Activated CD8-positive, alpha-beta memory T cell treated with anti-CD3 and anti-CD28 coated beads for 36 hours (primary cell): ENCODE data around the gene DDX23. TPM values are rescaled to one million over a fixed set of nuclear protein-coding genes. Genes with fewer than 3 reads are reported as not detected.

Source experiments
- CTCF ChIA-PET: fragments of 350-600 bp; sonication (Branson Sonifier 250); formaldehyde crosslinking; loops from one replicate; lab custom pipeline; 2021; ENCODE audit warnings: antibody characterized with exemption; lab: Charles Lee
- POLR2A ChIA-PET: fragments of 350-600 bp; sonication (Branson Sonifier 250); formaldehyde crosslinking; loops from one replicate; lab custom pipeline; 2021; ENCODE audit warnings: antibody characterized with exemption; lab: Charles Lee
- total RNA-seq, 2 experiments: library from RNA; stranded (reverse); gene quantifications; one replicate each; pipeline ENCODE4 v1.2.3, GENCODE V29; 2021

The DDX23 gene
- total RNA-seq, 2 experiments from 2014 or later = 131 to 132 TPM

DNA sequence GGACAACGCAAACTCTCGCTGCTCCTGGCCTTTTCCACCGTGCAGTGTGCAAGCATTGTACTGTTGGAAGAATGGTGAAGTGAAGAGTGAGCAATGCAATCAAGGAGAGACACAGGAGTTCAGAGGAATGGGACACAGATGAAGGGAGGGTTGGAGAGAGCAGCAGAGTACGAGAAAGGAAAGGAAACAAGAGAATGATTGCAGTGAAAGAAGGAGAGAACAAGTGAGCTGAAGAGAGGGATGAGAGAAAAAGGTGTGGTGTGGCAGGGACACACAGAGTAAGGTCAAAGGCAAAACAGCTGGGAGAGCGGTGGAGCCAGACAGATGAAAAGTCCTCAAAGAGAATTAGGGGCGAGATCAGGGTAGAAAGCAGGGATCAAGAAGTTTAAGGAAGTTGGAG lies 20.7 kb downstream of the DDX23 start:
- ChIA-PET CTCF (interaction anchor here (0.6 kb wide), 1 partner anchor 96 kb away, joined by 5 read pairs; no protein-coding TSS in a partner anchor), POLR2A (interaction anchor here (0.6 kb wide), 1 partner anchor 94 kb away, joined by 6 read pairs; no protein-coding TSS in a partner anchor)

DNA sequence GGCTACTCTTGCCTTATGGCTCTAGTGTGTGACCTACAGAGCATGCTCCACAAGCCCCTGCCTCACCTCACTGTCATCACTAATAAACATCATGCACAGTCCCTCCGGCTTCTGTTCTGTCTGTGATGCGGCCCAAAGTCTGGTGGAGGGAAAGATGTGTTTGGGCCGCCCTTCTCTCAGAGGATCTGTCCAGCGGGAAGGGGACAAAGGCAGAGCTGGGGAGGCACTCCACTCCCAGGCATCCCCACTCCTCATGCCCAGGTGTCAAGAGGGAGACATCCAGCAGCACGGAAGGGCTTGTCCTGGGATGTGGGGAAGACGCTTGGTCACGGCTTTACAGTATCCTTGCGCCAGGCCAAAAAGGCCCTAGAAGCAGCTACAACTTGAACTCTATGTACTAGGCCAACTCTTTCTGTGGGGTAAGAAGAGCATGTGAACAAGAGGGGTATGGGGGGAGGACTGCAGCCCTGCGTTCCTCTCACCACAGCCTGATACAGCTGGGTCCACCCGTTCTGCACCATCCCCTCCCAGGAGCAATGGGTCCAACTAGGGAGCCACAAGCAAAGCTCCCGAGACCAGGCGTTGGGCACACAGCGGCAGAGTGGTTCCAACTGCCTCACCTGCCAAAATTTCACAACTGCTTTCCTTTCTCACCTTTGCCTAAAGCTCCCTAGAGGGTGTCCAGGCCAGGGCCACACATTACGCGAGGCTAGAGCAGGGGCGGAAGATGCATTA lies 23.0 kb downstream of the DDX23 start:
- CTCF ChIA-PET = interaction anchor here (1.2 kb wide), 1 partner anchor 13 kb away, joined by 3 read pairs; no protein-coding TSS in a partner anchor

DNA sequence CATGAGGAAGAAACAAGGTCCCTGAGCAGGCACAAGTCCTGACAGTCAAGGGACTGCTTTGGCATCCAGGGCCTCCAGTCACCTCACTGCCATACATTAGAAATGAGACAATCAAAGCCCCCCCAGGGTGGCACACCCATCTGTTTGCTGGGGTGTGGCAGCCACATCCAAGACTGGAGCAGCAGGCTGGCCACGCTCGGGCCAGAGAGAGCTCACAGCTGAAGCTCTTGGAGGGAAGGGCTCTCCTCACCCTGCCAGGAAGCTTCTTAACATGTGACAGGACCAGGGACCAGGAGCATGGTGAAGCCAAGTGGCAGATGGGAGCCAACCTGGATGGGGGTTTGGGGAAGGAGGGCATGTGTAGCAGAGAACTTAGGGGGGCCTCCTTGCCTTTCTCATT lies 23.7 kb downstream of the DDX23 start:
- ChIA-PET POLR2A (no interaction called here), CTCF (interaction anchor here (1.2 kb wide), 1 partner anchor 12 kb away, joined by 3 read pairs; no protein-coding TSS in a partner anchor)

More for the DNA sequence above, 23.0 kb downstream of the DDX23 start:
- POLR2A ChIA-PET = no interaction called here

DNA sequence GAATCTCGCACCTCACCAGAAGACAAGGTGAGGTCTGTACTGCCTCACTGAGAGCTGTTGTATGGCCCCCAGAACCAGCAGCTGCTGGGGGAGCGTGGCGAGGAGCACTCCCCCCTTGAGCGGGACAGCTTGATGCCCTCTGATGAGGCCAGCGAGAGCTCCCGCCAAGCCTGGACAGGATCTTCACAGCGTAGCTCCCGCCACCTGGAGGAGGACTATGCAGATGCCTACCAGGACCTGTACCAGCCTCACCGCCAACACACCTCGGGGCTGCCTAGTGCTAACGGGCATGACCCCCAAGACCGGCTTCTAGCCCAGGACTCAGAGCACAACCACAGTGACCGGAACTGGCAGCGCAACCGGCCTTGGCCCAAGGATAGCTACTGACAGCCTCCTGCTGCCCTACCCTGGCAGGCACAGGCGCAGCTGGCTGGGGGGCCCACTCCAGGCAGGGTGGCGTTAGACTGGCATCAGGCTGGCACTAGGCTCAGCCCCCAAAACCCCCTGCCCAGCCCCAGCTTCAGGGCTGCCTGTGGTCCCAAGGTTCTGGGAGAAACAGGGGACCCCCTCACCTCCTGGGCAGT lies 24.4 kb downstream of the DDX23 start:
- ChIA-PET CTCF (interaction anchor here (2.1 kb wide), 1 partner anchor 13 kb away, joined by 13 read pairs; no protein-coding TSS in a partner anchor), POLR2A (interaction anchor here (0.6 kb wide), 1 partner anchor 212 kb away, joined by 3 read pairs; no protein-coding TSS in a partner anchor)

DNA sequence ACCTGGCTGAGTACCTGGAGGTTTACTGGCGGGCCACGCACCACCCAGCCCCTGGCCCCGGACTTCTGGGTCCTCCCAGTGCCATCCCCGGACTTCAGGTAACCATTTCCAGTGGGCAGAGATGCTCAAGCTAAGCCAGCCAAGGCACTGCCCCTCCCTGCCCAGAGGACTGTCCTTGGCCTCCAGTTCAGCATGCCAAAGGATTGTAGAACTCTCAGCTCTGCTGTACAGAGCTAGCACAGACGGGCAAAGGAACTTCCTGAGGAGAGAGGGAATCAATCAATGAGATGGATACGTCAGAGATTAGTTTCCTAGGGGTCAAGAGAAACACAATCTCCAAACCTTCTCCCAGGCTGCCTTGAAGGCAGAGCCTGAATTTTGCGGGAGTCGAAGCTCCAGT lies 24.9 kb downstream of the DDX23 start:
- ChIA-PET POLR2A (interaction anchor here (0.6 kb wide), 1 partner anchor 25 kb away, joined by 4 read pairs; the partner anchor contains the start of gene DDX23), CTCF (interaction anchor here (2.1 kb wide), 1 partner anchor 12 kb away, joined by 13 read pairs; no protein-coding TSS in a partner anchor)

DNA sequence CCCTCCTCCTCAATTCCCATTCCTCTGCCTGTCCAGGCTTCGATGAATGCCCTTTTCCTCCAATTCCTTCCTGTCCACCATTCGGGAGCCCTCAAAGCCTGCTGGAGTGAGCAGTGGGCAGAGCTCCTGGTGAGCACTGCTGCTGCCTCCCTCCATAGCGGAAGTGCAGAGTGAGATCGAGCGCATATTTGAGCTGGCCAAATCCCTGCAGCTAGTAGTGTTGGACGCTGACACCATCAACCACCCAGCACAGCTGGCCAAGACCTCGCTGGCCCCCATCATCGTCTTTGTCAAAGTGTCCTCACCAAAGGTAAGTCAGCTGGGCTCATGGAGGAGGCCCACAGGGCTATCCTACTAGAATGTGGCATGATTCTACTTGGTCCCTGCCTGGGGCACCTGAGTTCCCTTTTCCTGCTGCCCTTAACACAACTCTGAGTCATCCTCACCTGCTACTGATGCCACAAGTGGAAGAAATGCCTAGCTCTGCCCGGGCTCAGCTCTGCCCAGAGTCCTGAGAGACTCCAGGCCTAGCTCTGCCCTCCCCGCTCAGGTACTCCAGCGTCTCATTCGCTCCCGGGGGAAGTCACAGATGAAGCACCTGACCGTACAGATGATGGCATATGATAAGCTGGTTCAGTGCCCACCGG lies 25.6 kb downstream of the DDX23 start:
- CTCF ChIA-PET = interaction anchor here (0.6 to 2.1 kb wide), 2 partner anchors 11 to 66 kb away, joined by 4 to 13 read pairs; no protein-coding TSS in a partner anchor
- POLR2A ChIA-PET = interaction anchor here (0.6 kb wide), 1 partner anchor 26 kb away, joined by 4 read pairs; the partner anchor contains the start of gene DDX23

DNA sequence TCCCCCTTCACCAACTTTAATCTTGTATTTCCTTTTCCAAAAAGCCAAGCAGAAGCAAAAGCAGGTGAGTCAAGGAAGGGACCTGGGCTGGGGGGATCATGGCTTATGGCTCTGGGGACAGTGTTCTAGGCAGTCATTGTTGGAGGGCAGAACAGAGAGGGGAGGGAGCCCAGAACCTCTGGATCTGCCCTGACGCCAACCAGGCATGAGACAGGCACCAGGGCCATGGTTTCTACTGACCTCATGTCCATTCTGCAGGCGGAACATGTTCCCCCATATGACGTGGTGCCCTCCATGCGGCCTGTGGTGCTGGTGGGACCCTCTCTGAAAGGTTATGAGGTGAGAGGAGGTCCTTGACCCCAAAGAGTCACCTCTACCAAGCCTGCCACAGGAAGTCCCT lies 27.1 kb downstream of the DDX23 start:
- POLR2A ChIA-PET = no interaction called here

DNA sequence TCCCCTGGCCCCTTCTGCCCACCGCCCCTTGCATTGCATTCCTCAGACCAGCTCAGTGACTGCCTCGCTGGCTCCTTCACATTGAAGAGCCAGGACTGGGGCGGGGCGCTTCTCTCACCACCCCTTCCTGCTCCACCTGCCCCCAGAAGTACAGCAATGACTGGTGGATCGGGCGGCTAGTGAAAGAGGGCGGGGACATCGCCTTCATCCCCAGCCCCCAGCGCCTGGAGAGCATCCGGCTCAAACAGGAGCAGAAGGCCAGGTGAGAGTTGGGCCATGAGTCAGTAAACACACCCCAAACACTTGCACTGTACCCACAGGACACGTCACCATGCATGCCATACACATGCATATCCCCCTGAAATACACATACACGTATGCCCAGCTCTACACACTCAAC lies 27.9 kb downstream of the DDX23 start:
- CTCF ChIA-PET = interaction anchor here (1.2 to 2.4 kb wide), 2 partner anchors 10 to 71 kb away, joined by 3 to 12 read pairs; no protein-coding TSS in a partner anchor
- POLR2A ChIA-PET = no interaction called here

More for the DNA sequence above, 27.1 kb downstream of the DDX23 start:
- CTCF ChIA-PET = no interaction called here

DNA sequence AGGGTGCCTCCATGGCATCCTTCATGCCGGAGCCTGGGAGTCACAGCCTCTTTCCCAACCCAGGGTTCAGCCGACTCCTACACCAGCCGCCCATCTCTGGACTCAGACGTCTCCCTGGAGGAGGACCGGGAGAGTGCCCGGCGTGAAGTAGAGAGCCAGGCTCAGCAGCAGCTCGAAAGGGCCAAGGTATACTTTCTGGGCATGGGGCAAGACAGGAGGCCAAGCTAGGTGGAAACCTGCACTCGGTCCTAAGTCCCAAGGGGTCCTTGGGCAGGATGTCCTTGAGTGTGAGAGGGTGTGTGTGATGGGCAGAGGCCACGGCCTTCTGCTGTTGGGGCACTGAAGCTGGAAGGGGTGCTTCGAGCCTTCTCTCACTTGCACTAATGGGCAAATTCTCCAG lies 28.7 kb downstream of the DDX23 start:
- ChIA-PET POLR2A (no interaction called here), CTCF (interaction anchor here (1.2 to 2.4 kb wide), 2 partner anchors 9 to 70 kb away, joined by 3 to 12 read pairs; no protein-coding TSS in a partner anchor)

DNA sequence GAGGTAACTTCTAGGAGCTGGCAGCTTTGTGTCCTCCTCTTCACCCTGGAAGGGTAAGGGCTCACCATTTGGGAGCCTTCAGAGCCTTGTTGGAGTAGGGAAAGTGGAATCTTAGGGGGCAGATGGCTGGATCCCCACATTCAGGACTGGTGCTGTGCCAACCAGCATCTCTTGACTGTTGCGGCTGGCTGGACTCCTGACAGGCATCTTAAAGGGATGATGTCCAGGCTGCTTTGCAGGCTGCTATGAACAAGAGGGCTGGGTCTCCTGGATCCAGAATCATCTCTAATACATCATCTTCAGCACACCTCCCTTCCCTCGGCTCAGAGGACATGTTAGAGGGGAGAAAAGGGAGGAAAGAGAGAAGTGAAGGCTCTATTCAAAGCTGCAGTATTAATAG lies 29.3 kb downstream of the DDX23 start:
- ChIA-PET POLR2A (interaction anchor here (0.6 kb wide), 1 partner anchor 127 kb away, joined by 6 read pairs; no protein-coding TSS in a partner anchor), CTCF (interaction anchor here (1.2 to 2.4 kb wide), 2 partner anchors 8 to 70 kb away, joined by 3 to 12 read pairs; no protein-coding TSS in a partner anchor)

DNA sequence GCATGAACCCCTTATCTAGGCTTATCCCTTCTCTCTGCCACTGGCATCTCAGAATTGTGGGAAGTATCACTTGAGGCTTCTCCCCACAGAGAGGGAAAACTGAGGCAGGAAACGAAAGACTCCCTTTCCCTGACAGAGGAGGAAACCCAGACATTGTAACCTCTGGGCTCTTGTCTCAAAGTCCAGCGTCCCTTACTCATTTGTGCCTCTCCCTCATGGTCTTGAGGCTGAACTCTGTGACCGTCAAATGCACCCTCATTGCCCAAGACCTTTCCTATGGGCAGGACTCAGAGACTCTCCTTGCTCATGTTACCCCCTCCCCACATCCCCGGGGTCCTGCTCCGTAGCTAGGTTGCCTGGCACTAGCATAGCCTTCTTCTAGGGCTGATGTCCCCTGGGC lies 29.8 kb downstream of the DDX23 start:
- ChIA-PET POLR2A (no interaction called here), CTCF (interaction anchor here (2.4 kb wide), 1 partner anchor 8 kb away, joined by 12 read pairs; no protein-coding TSS in a partner anchor)

DNA sequence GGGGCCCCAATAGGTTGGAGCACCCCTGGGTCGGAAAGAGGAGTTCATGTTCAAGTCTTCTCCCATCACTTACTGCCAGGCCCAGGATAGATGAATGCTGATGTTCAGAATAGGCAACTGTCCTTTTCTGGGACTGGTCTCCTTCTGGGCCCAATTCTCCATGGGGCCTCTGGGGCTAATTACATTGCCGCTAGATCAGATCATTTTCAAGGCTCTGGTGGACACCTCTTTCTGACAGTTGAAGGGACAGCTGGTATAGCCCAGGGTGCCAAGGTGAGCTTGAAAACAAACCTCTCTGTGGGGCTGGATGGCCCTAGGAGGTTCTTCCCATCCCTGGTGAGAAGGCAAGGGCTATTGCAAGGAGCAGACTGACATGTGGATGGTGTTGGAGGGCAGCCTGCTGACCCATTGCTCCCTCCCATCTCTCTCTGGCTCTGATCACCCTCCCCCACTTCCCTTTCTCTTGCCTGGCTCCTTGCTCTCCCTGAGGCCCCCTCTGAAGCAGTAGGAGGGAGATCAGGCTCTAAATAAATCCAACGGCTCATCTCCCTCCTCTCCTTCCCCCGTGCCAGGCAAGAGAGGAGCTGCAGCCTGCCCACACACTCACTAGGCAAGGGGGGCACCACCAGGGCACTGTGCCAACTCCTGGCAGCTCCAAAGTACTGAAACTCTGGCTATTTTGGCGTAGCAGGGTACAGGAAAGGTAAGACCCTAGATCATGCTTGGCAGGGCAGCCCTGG lies 31.8 kb downstream of the DDX23 start:
- ChIA-PET POLR2A (no interaction called here), CTCF (interaction anchor here (1.4 kb wide), 1 partner anchor 177 kb away, joined by 3 read pairs; no protein-coding TSS in a partner anchor)

DNA sequence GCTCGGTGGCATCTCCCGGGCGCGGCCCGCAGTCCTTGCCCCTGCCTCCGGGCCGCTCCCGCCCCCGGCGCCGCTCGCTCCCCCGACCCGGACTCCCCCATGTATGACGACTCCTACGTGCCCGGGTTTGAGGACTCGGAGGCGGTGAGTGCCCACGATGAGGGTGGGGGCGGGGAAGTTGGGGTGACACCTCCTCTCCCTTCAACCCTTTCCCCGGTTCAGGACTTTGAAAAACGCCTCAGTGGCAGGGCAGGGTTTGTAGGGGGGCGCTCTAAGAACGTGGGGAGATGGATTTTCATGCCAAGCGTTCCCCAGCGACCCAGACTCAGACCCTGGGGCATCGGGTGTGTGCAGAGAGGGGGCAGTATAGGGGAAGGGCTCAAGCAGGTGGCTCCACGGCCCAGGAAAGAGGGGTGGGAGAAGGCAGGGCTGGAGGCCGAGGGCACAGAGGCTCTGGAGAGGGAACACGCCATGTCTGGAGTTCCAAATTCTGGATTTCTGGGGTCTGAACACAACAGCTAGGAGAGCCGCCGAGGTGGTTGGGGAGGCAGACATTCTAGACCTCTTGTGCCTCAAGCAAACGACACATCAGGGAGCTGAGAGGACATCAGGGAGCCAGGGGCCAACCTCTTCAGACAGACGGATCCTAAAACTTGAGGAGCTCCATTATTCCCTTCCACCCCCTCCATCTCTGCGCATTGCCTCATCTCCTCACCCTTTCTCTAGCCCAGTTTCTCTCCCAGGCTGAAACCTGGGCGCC lies 33.0 kb downstream of the DDX23 start:
- POLR2A ChIA-PET = no interaction called here
- CTCF ChIA-PET = interaction anchor here (1.4 kb wide), 1 partner anchor 178 kb away, joined by 3 read pairs; no protein-coding TSS in a partner anchor

DNA sequence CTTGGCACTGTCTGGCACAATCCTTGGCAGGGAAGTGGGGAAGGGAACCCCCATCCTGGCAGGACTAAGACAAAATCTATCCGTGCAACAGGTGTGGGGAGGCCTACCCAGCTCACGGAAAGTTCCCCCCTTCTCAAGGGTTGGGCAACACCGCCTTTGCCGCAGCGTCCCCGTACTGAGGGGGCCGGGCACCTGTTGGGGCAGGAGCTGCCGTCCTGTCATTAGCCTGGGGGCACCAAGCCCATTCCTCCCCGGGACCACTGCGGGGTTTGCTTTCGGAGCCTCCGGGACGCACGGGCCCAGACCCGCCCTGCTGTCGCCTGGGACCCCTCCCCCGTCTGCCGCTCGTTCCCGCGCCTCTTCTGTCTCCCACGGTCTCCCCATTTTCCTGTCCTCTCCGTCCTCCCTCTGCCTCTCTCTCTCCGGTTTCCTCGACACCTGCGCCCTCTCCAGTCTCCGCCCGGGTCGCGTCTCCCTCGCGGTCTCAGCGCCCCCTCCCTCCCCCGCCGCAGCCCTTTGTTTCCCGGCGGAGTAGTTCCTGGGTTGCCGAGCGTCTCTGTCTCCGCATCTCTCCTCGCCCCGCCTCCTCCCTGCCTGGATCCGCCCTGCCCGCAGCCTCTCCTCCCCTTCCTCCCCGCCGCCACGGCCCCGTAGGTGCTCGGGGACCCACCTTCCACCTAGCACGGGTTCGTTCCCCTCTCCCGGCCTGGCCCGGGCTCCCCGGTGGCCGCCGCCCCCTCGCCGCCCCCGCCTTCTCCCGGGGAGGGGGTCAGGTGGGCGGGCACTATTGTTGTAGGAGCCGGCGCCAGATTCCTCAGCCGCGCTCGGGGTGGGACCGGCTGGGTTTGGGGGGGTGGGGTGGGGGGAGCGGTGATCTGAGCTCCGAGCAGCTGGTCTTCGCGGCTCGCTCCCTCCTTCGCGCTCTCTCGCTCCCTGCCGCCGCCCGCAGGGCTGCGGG lies 33.8 kb downstream of the DDX23 start, which contains the start of gene CACNB3:
CACNB3 (plus strand) TSS at position 624 of the 958 bp plus-strand sequence. CDS start 434 bp downstream, outside the sequence.
- ChIA-PET CTCF (no interaction called here), POLR2A (interaction anchor here (0.6 kb wide), 1 partner anchor 82 kb away, joined by 6 read pairs; no protein-coding TSS in a partner anchor)

DNA sequence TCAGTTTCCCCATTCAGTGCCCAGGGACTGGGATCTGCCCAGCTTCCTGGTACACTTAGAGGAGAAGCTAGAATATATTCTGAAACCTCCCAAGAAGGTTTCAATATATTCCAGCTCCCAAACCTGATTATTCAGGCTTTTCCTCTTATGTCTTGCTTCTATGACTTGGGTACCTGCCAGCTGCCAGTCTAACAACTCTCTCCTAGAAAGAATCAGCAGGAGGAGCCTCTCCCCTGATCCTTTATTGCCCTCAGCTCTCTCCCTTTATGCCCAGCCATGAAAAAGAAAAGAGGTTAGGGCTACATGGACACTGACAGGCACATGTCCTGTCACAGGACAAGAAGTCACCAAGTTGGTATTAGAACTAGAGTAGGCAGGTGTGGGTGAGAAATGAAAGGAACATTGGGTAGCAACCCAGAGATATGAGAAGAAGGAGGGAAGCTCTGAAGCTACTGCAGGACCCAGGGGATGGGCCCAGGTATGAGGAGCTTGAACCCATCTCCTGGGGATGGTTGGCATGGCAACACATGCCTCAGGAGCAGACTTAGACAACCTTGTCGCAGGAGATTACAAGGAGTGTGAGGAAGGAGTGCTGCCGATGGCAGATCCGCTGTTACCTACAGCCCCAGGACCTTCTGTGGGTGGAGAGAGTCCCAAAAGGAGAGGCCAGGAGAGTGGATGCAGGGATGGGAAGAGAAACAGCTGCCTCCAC lies 35.7 kb downstream of the DDX23 start:
- CTCF ChIA-PET = interaction anchor here (0.7 to 4.4 kb wide), 8 partner anchors 10 to 87 kb away, joined by 3 to 27 read pairs (median 4); partner anchors contain the start of gene DDX23
- POLR2A ChIA-PET = no interaction called here
